Ovary (tissue), 3 donors: ENCODE results near the gene SNRPD3.

Experiments
- EP300 ChIP-seq: sonication (generic); formaldehyde crosslinking; IDR thresholded peaks from one replicate; pipeline ENCODE4 v1.6.1; 2017; ENCODE audit warnings: antibody characterized with exemption
- POLR2A ChIP-seq: fragments of 450-650 bp; IDR thresholded peaks from one replicate; pipeline ENCODE4 v1.6.1; 2017; ENCODE audit warnings: antibody characterized with exemption, mild to moderate bottlenecking, moderate library complexity
- TF ChIP-seq, protein P1 (sequence below), 3 donors: fragments of 450-650 bp in 2 of 3; fragments of 200-600 bp in 1 of 3; IDR thresholded peaks; one replicate each; pipeline versions ENCODE4 v1.5.1 to v1.8.0; 2016 to 2022; ENCODE audit warnings: antibody characterized with exemption in 3 of 3, mild to moderate bottlenecking in 1 of 3
- donor health status: DM: no; HTN: no; CAD: no.

DNA sequence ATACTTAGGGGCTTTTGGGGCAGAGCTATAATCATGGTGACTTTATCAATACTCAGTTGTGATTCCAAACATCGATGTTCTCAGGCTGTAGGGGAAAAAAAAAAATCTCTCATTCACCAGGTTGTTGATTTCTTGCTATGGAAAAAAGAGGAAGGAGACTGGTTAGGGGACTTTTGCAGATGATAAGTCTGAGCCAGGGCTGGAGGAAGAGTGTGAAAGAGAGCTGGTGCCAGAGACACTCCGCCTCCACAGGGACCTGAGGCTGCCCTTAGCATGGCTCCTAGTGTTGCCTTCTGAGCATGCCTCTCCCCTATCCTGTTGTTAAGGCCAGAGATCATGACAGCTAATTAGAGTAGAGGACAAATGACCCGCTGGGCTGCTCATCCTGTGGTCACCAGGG is 43.8 kb upstream of the SNRPD3 start:
- TF ChIP-seq, protein P1, sequence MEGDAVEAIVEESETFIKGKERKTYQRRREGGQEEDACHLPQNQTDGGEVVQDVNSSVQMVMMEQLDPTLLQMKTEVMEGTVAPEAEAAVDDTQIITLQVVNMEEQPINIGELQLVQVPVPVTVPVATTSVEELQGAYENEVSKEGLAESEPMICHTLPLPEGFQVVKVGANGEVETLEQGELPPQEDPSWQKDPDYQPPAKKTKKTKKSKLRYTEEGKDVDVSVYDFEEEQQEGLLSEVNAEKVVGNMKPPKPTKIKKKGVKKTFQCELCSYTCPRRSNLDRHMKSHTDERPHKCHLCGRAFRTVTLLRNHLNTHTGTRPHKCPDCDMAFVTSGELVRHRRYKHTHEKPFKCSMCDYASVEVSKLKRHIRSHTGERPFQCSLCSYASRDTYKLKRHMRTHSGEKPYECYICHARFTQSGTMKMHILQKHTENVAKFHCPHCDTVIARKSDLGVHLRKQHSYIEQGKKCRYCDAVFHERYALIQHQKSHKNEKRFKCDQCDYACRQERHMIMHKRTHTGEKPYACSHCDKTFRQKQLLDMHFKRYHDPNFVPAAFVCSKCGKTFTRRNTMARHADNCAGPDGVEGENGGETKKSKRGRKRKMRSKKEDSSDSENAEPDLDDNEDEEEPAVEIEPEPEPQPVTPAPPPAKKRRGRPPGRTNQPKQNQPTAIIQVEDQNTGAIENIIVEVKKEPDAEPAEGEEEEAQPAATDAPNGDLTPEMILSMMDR (IDR thresholded peaks at IDR 0.05): no peak
- TF ChIP-seq POLR2A (no peak), EP300 (no peak)
